GM18868 (cell line): ENCODE data around the gene SELENOK.

Experiments used
- ATAC-seq: cut with Tn5 transposase; IDR thresholded peaks from one replicate; pipeline ENCODE4 v1.9.1; 2021; ENCODE audit warnings: mild to moderate bottlenecking, moderate library complexity; ENCODE audit not compliant: unreplicated experiment

SELENOK gene

DNA sequence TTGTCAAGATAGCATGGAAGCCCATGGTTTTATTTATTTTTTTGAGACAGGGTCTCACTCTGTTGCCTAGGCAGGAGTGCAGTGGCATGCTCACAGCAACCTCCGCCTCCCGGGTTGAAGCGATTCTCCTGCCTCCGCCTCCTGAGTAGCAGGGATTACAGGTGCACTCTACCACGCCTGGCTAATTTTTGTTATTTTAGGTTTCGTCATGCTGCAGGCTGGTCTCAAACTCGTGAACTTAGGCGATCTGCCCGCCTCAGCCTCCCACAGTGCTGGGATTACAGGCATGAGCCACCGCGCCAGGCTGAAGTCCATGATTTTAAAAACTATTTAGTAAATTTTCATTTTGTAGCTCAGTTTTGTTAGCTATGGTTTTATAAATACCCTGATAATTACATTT is 7.0 kb downstream of the SELENOK start:
- no peak for ATAC-seq

- ATAC-seq, result no peak
These were observed 8.7 kb downstream of the SELENOK start for GRCh38 chr3:53883008-53883407.

DNA sequence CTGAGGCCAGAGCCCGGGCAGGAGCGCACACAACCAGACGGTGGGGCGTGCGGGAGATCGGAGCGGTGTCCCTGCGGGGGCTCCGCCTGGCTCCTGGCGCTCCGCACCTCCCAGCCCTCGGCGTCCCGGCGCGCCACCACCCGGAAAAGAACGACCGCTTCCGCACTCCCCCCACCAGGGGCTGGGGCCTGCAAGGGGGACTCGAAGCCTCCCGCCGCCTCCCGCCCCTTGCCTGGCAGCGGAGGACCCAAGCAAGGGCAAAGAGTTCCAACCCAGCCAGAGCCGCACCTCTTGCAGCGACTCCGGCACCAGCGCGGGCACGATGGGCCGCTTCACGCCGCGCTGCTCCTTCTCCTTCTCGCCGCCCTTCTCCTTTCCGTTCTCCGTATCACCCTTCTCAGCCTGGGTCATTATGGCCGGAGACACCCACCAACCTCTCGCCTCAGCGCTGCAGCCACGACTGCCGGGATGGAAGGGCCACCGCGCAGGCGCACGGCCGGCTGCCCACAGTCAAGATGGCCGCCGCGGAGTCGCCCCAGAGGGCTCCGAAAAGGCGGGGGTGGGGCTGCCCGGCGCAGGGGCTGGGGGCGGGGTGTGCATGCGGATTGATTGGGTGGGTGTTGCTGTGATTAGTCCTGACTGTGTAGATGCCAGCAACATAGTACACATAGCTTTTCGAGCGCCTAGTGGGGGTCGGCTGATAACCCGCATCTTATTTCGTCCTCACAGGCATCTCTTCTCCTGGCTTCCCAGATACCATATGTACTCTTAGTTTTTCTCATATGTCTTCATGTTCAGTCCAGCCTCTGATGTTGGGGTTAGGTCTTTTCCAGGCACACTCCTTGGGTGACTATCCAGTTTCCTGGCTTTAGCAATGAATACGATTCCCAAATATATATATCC is 9.7 kb downstream of the SELENOK start, which contains the start of gene ACTR8:
TSS of gene ACTR8 (minus strand) at position 462 of the 903 bp plus-strand sequence. CDS start at position 411, 51 bp downstream.
- peak; percentile 86 for ATAC-seq

DNA sequence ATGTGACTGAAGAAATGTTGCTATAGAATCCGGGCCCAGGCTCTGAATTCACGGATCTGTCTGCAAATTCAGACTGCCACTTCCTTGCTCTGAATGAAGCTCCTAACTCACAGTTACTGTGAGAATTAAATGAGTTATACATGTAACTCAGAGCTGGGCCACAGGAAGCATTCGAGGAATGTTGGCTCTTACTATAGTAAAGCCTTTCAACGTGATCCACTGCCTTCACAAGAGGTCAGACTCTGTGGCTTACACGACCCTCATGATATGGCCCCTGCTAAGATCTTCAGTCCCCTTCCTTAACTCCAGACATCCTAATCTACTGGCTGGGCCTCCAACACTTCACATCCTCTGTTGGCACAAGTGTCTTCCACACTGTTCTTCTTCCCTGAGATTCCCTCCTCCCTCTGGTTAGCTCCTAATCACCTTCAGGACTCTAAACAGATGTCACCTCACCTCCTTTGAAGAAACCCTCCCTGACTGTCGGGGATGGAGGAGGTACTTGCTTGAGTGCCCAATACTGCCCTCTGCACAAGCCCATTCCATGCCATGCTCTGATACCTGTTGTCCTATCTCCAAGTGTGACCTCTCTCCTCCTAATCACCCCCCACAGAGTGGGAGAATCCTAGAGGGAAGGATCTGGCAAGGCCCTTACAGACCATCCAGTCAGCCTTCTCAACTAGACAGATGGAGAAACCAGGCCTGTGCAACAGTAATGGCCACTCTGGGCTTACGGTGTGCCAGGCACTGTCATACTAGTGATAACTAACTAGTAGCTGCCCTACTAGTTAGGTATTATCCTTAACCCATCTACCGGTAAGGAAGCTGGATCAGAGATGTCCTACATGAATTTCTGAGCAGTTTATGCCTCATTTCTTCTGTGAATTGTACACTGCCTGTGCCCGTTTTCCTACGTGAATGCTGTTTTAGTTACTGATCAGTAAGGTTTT is 11.0 kb downstream of the SELENOK start:
- ATAC-seq, result no peak

GRCh38 chr3:53865732-53866499 is 25.7 kb downstream of the SELENOK start:
- no peak for ATAC-seq

DNA sequence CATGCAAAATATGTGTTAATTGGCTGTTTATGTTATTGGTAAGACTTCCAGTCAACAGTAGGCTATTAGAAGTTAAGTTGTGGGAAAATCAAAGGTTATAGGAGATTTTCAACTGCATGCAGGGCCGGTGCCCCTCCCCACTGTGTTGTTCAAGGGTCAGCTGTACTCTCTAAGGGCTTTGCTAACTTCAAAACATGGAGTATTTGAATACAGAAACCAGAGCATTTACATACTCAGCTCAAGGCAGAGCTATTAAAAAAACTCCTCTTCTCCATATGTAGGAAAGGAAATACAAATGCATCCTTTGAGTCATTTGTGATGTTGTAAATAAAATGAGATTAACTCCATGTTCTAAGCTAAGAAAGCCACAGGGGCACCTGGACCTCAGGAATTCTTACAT is 28.5 kb downstream of the SELENOK start:
- ATAC-seq, result no peak

- ATAC-seq, result no peak
These were observed 29.4 kb downstream of the SELENOK start for GRCh38 chr3:53862241-53862640.

- no peak for ATAC-seq
These were observed 31.5 kb downstream of the SELENOK start for GRCh38 chr3:53860196-53860595.

DNA sequence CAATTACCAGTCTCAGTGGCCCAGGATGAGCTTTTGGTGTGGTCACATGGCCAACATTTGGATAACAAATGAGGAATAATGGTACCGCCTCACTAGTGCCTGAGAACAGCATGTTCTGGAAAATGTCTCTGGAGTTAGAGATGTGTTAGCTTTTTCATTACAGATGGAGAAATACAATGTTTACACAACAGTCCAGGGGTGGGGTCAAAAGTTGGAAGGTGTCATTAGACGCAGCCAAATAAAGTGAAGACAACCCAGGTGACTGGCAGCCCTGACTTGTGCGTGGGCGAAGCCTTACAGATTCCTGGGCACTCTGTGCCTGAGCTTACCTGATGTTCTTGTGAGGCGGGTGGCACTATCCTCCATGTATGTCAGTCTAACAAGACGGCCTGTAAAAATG is 32.5 kb downstream of the SELENOK start:
- ATAC-seq, result no peak

DNA sequence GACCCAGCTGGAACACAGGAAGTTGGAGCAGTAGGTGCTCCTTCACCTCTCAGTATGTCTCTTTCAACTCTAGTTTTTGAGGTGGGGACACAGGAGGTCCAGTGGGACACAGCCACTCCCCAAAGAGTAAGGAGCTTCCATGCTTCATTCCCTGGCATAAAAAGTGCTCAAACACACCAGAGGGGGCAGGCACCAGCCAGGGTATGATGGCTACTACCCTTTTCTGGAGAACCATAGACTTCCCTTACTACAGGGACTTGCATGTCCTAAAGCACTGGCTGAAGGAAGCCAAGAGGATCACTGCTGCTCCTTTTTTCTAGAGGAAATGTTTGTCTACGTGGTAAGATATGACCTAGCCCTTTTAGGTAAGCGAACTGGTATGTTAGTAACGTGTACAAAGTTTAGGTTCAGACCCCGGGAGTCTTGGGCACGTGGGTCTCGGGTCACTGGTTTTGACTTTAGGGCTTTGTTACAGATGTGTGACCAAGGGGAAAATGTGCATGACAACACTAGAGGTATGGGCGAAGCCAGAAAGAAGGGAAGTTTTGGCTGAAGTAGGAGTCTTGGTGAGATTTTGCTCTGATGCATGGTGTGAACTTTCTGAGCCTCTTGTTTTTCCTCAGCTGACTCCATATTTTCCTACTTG is 33.4 kb downstream of the SELENOK start:
- ATAC-seq, result no peak

DNA sequence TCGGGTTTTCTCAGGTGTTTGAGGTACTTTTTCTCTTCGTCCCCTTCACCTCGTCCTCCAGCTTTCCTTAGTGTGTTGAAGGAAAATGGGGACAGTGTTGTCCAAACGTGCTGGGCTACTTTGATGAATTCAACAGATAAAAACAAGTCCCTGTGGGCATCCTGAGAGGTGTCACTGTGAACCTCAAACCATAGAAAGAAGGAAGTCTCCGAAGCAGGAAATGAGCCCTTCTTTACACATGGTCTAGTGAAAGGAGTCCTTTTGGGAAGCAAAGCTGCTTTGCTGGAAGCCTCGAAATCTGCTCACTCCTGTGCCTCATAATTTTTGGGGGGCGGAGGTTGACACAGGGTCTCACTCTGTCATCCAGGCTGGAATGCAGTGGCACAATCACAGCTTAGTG is 34.7 kb downstream of the SELENOK start:
- no peak for ATAC-seq

GRCh38 chr3:53850895-53851294 is 40.8 kb downstream of the SELENOK start:
- no peak for ATAC-seq

DNA sequence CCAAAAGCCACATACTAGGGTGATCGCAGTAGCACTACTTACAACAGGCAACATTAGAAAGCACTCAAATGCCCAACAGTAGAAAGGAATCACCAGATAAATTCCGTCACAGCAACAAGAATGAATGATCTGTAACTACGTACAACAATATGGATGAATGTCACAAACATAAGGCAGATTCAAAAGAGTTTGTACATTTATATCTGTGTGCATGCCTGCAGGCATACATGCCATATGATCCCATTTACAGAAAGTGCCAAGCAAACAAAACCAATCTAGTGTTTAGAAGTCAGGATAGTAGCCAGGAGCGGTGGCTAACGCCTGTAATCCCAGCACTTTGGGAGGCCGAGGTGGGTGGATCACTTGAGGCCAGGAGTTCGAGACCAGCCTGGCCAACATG is 41.7 kb downstream of the SELENOK start:
- ATAC-seq, result no peak

- no peak for ATAC-seq
These were observed 44.9 kb downstream of the SELENOK start for GRCh38 chr3:53846851-53847155.

- peak; percentile 59 for ATAC-seq
These were observed 45.4 kb downstream of the SELENOK start, which contains the start of the genes CHDH and IL17RB for GRCh38 chr3:53846134-53846850. Gene CHDH, minus strand, starts transcription at chr3:53846419. Its CDS starts 22,411 bp downstream, at chr3:53824008. Gene IL17RB, plus strand, starts transcription at chr3:53846568. Its CDS starts 21 bp downstream, at chr3:53846589.

- ATAC-seq, result no peak
These were observed 45.9 kb downstream of the SELENOK start for GRCh38 chr3:53845881-53846133.

GRCh38 chr3:53845103-53845880 is 46.4 kb downstream of the SELENOK start:
- ATAC-seq, result peak; percentile 5

DNA sequence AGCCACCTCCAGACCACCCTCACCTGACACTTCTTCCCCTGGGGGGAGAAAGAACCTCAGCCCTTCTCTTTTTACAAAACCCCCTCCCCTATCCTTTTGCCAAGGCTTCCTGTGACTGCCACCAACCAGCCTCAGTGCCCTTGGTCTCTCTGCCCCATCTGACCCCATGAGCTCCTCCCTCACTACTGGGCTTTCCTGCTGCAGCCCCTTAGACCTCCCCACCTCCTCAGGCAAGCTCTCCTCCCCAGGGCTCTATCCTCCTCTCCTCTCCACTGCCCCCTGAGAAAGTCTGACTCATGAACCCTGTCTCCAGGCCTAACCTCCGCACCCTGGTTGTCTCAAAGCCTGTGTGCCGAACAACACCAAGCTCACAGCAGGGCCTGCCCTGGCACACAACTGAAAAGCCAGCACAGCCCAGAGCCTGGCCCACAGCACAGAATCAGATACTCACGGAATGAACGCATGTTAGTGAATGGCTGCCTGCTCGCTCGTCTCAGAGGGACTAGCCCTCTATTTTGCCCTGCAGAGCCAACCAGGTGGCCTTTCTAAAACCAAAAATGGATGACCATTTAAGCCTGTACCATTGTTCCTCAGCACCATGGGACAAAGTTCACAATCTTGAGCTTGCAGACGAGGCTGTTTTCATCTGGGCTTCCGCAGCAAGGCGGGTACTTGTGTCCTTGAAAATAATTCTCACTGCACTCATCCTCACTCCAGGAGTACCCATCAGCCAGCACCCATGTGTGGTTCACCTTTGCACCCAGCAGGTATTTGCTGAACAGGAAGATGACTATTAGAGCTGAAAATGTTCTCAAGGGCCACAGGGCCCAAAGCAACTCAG is 47.2 kb downstream of the SELENOK start:
- no peak for ATAC-seq
